HG02943 (cell line): ENCODE measurements around the gene TNNI3K.

Experiments
- ATAC-seq: cut with Tn5 transposase; IDR thresholded peaks from one replicate; pipeline ENCODE4 v1.9.1; 2021; ENCODE audit warnings: mild to moderate bottlenecking, low read depth, moderate library complexity; ENCODE audit not compliant: unreplicated experiment

The TNNI3K gene

GRCh38 chr1:74430342-74430934 is 195.3 kb downstream of the TNNI3K start:
- no peak for ATAC-seq

GRCh38 chr1:74431531-74431930 is 196.3 kb downstream of the TNNI3K start:
- no peak for ATAC-seq

- ATAC-seq = no peak
Observed at GRCh38 chr1:74432325-74432724, 197.1 kb downstream of the TNNI3K start.

GRCh38 chr1:74434321-74434720 is 199.1 kb downstream of the TNNI3K start:
- ATAC-seq = no peak

- no peak for ATAC-seq
Observed at GRCh38 chr1:74436078-74436477, 200.9 kb downstream of the TNNI3K start.

- ATAC-seq = no peak
Observed at GRCh38 chr1:74437035-74437434, 201.8 kb downstream of the TNNI3K start.

- no peak for ATAC-seq
Observed at GRCh38 chr1:74452035-74452434, 216.8 kb downstream of the TNNI3K start.

GRCh38 chr1:74453277-74453676 is 218.1 kb downstream of the TNNI3K start:
- no peak for ATAC-seq

GRCh38 chr1:74455390-74455789 is 220.2 kb downstream of the TNNI3K start:
- no peak for ATAC-seq

GRCh38 chr1:74457253-74457652 is 222.1 kb downstream of the TNNI3K start:
- ATAC-seq = no peak

GRCh38 chr1:74463333-74463988 is 228.3 kb downstream of the TNNI3K start:
- ATAC-seq = no peak

- ATAC-seq = no peak
Observed at GRCh38 chr1:74464037-74464436, 228.8 kb downstream of the TNNI3K start.

- ATAC-seq = no peak
Observed at GRCh38 chr1:74465193-74465681, 230.1 kb downstream of the TNNI3K start.

GRCh38 chr1:74467786-74468377 is 232.7 kb downstream of the TNNI3K start:
- ATAC-seq = no peak

- no peak for ATAC-seq
Observed at GRCh38 chr1:74468982-74469603, 233.9 kb downstream of the TNNI3K start.

GRCh38 chr1:74470251-74470650 is 235.1 kb downstream of the TNNI3K start:
- ATAC-seq = no peak

GRCh38 chr1:74470936-74471335 is 235.7 kb downstream of the TNNI3K start:
- no peak for ATAC-seq

- ATAC-seq = no peak
Observed at GRCh38 chr1:74471470-74471869, 236.3 kb downstream of the TNNI3K start.

- ATAC-seq = no peak
Observed at GRCh38 chr1:74474585-74474984, 239.4 kb downstream of the TNNI3K start.

GRCh38 chr1:74478979-74479378 is 243.8 kb downstream of the TNNI3K start:
- ATAC-seq = no peak

- no peak for ATAC-seq
Observed at GRCh38 chr1:74480068-74480467, 244.9 kb downstream of the TNNI3K start.
